Measurements from ENCODE around the gene ZP1. TPM values are rescaled to one million over a fixed set of nuclear protein-coding genes. Genes with fewer than 3 reads are reported as not detected.

The ZP1 gene
- total RNA-seq, 1 experiment from 2014 or later, result not detected

GRCh38 chr11:60873533-60873932, 6.2 kb downstream of the ZP1 start:
- Histone ChIP-seq H3K36me3 (replicated peaks; ENCODE audit: control insufficient read depth, insufficient read depth, low read length) (no peaks in the 10 kb centered on the region), H3K27me3 (ENCODE audit: control insufficient read depth, insufficient read depth, low read length) (no peaks in the 10 kb centered on the region), H3K4me3 (ENCODE audit: insufficient read depth, low read depth, low read length) (no peak overlapping the region)
- DNase-seq, result peak; percentile 22

DNA sequence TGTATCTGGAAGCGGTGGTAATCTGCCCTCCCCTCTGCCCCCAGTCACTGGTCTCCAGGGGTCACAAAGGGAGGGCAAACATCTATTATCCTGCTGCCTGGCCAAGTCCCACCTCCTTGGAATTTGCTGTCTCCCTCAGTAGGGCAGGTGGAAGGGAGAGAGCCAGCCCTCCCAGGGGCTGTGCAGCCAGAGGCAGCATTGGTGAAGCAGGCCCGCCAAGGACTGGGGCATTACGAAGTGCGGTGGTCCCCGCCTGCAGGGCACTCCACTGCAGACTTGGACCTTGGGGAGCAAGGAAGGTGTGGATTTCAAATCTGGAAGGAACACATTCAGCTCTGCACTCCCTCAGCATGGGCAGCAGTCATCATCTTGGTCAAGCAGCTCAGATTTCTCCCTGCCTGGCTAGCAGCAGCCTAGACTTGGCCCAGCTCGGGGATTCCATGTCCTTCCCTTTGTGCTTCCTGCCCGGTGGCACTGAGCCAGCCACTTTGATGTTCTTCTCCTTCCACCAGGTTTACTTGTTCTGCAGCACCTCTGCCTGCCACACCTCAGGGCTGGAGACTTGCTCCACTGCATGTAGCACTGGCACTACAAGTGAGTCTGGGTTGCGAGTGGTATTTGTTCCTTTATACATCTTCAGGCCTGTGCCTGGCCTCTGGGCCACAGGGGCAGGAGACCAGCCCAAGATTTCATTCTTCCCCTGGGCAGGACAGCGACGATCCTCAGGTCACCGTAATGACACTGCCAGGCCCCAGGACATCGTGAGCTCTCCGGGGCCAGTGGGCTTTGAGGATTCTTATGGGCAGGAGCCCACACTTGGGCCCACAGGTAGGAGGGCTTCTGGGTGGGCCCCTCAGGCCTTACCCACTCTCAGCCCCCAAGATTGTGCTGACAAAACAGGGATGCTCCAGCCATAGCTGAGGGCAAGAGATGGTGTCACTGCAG, 7.4 kb downstream of the ZP1 start:
- no peaks in the 10 kb centered on the region for H3K27me3 ChIP-seq (ENCODE audit: control insufficient read depth, insufficient read depth, low read length)
- no peak overlapping the region for H3K4me3 ChIP-seq (ENCODE audit: insufficient read depth, low read depth, low read length)
- no peak for DNase-seq
- H3K36me3 ChIP-seq (replicated peaks; ENCODE audit: control insufficient read depth, insufficient read depth, low read length), result no peaks in the 10 kb centered on the region; the same call in 1 of the 2 replicates

- H3K27me3 ChIP-seq (ENCODE audit: control insufficient read depth, insufficient read depth, low read length), result no peaks in the 10 kb centered on the region
Measured at GRCh38 chr11:60875366-60876167, 8.2 kb downstream of the ZP1 start.

DNA sequence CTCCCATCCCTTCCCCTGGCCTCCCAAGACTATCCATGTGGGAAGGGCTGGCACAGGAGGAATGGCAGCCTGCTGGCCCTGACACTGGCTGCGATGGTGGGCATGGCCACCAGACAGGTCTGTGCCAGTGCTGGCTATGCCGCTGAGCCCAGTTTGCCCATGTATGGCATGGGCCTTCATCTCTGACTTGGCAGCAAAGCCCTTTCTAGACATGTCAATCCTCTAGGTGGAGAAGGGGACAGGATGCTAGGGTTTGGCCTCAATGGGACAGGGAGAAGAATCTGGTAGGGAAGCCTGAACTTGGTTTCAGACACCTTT, 8.8 kb downstream of the ZP1 start:
- Histone ChIP-seq H3K36me3 (replicated peaks; ENCODE audit: control insufficient read depth, insufficient read depth, low read length) (no peaks in the 10 kb centered on the region; the same call in 1 of the 2 replicates), H3K27me3 (ENCODE audit: control insufficient read depth, insufficient read depth, low read length) (no peaks in the 10 kb centered on the region), H3K4me3 (ENCODE audit: insufficient read depth, low read depth, low read length) (no peak overlapping the region)
- DNase-seq, result no peak

More at GRCh38 chr11:60875366-60876167, 8.2 kb downstream of the ZP1 start:
- H3K4me3 ChIP-seq (ENCODE audit: insufficient read depth, low read depth, low read length), result no peak overlapping the region
- H3K36me3 ChIP-seq (replicated peaks; ENCODE audit: control insufficient read depth, insufficient read depth, low read length), result no peaks in the 10 kb centered on the region; the same call in 1 of the 2 replicates
- no peak for DNase-seq

GRCh38 chr11:60878245-60879101, 11.1 kb downstream of the ZP1 start:
- H3K27me3 ChIP-seq (ENCODE audit: control insufficient read depth, insufficient read depth, low read length), result no peaks in the 10 kb centered on the region
- H3K36me3 ChIP-seq (replicated peaks; ENCODE audit: control insufficient read depth, insufficient read depth, low read length), result no peaks in the 10 kb centered on the region; the same call in 1 of the 2 replicates
- no peak overlapping the region for H3K4me3 ChIP-seq (ENCODE audit: insufficient read depth, low read depth, low read length)
- no peak for DNase-seq

- no peaks in the 10 kb centered on the region; the same call in 1 of the 2 replicates for H3K36me3 ChIP-seq (replicated peaks; ENCODE audit: control insufficient read depth, insufficient read depth, low read length)
- no peak overlapping the region for H3K4me3 ChIP-seq (ENCODE audit: insufficient read depth, low read depth, low read length)
- no peaks in the 10 kb centered on the region for H3K27me3 ChIP-seq (ENCODE audit: control insufficient read depth, insufficient read depth, low read length)
- DNase-seq, result no peak
Measured at GRCh38 chr11:60879104-60879503, 11.8 kb downstream of the ZP1 start.

GRCh38 chr11:60879971-60880588, 12.7 kb downstream of the ZP1 start:
- Histone ChIP-seq H3K36me3 (replicated peaks; ENCODE audit: control insufficient read depth, insufficient read depth, low read length) (no peaks in the 10 kb centered on the region; the same call in 1 of the 2 replicates), H3K4me3 (ENCODE audit: insufficient read depth, low read depth, low read length) (no peak overlapping the region), H3K27me3 (ENCODE audit: control insufficient read depth, insufficient read depth, low read length) (no peaks in the 10 kb centered on the region)
- no peak for DNase-seq

- no peaks in the 10 kb centered on the region for H3K27me3 ChIP-seq (ENCODE audit: control insufficient read depth, insufficient read depth, low read length)
- H3K36me3 ChIP-seq (replicated peaks; ENCODE audit: control insufficient read depth, insufficient read depth, low read length), result no peaks in the 10 kb centered on the region; the same call in 1 of the 2 replicates
- no peak for DNase-seq
- no peak overlapping the region for H3K4me3 ChIP-seq (ENCODE audit: insufficient read depth, low read depth, low read length)
Measured at GRCh38 chr11:60880643-60881282, 13.4 kb downstream of the ZP1 start.

DNA sequence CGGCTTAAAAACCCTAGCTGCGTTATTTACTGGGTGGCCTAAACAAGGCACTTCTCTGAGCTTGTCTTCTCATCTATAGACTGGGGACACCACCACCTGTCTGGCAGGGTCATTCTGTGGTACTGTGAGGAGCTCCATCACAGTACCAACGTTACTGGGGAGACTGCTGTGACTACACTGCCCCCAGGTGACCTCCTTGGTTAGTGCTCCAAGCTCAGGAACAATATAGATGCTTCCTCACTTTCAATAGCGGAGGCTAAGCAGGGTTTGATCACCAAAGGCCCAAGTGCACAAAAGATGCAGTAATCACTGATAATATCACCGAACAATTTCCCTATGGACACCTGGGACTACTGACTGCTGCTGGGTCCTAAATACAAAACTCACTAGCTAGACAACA, 20.2 kb downstream of the ZP1 start:
- DNase-seq, result peak; percentile 71
- Histone ChIP-seq H3K36me3 (replicated peaks; ENCODE audit: control insufficient read depth, insufficient read depth, low read length) (peaks cover 4% of the 10 kb centered on the region), H3K4me3 (ENCODE audit: insufficient read depth, low read depth, low read length) (no peak overlapping the region), H3K27me3 (ENCODE audit: control insufficient read depth, insufficient read depth, low read length) (no peaks in the 10 kb centered on the region)

- Histone ChIP-seq H3K27me3 (ENCODE audit: control insufficient read depth, insufficient read depth, low read length) (no peaks in the 10 kb centered on the region), H3K4me3 (ENCODE audit: insufficient read depth, low read depth, low read length) (no peak overlapping the region)
- no peak for DNase-seq
Measured at GRCh38 chr11:60889869-60890311, 22.5 kb downstream of the ZP1 start.

DNA sequence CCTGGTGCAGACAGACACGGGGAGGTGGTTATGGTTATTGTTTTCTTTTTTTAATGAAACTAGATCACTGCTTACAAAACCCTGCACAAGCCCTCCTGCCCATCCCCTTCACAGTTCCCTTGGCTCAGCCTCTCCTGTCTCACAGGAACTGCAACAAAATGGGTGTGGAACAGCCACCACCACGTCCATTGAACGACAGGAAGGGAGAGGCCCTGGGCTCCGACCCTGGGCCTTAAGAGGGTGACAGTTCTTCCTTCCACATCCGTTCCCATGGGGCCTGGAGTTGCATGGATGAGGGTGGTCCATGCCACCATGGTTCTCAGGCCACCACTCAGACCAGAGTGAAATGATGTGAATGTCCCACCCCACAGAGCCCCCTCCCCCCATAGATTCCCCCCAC, 23.4 kb downstream of the ZP1 start:
- peaks cover 10% of the 10 kb centered on the region for H3K36me3 ChIP-seq (replicated peaks; ENCODE audit: control insufficient read depth, insufficient read depth, low read length)
- H3K4me3 ChIP-seq (ENCODE audit: insufficient read depth, low read depth, low read length), result no peak overlapping the region
- no peaks in the 10 kb centered on the region for H3K27me3 ChIP-seq (ENCODE audit: control insufficient read depth, insufficient read depth, low read length)
- no peak for DNase-seq

More at GRCh38 chr11:60889869-60890311, 22.5 kb downstream of the ZP1 start:
- H3K36me3 ChIP-seq (replicated peaks; ENCODE audit: control insufficient read depth, insufficient read depth, low read length), result peaks cover 6% of the 10 kb centered on the region

GRCh38 chr11:60891103-60891741, 23.9 kb downstream of the ZP1 start:
- no peak overlapping the region for H3K4me3 ChIP-seq (ENCODE audit: insufficient read depth, low read depth, low read length)
- H3K36me3 ChIP-seq (replicated peaks; ENCODE audit: control insufficient read depth, insufficient read depth, low read length), result peaks cover 10% of the 10 kb centered on the region
- H3K27me3 ChIP-seq (ENCODE audit: control insufficient read depth, insufficient read depth, low read length), result no peaks in the 10 kb centered on the region
- DNase-seq, result no peak

- Histone ChIP-seq H3K36me3 (replicated peaks; ENCODE audit: control insufficient read depth, insufficient read depth, low read length) (peaks cover 34% of the 10 kb centered on the region), H3K4me3 (ENCODE audit: insufficient read depth, low read depth, low read length) (no peak overlapping the region), H3K27me3 (ENCODE audit: control insufficient read depth, insufficient read depth, low read length) (no peaks in the 10 kb centered on the region)
- no peak for DNase-seq
Measured at GRCh38 chr11:60895687-60896086, 28.3 kb downstream of the ZP1 start.
